ENCODE data around the gene RIPK4.
"Not testable (repeated sequence)": the region's sequence is repeated elsewhere in the genome, so short reads cannot be mapped to it uniquely, and the experiment has no call there.

RIPK4 gene

GRCh38 chr21:41712730-41713129, 54.1 kb downstream of the RIPK4 start:
- no peak for DNase-seq

- DNase-seq, result no peak
Observed at GRCh38 chr21:41712201-41712600, 54.7 kb downstream of the RIPK4 start.

GRCh38 chr21:41711416-41712007, 55.3 kb downstream of the RIPK4 start:
- DNase-seq, result no peak

GRCh38 chr21:41710823-41711160, 56.1 kb downstream of the RIPK4 start:
- DNase-seq, result no peak

GRCh38 chr21:41709965-41710822, 56.7 kb downstream of the RIPK4 start:
- no peak for DNase-seq

- DNase-seq, result no peak
Observed at GRCh38 chr21:41709166-41709565, 57.7 kb downstream of the RIPK4 start.

GRCh38 chr21:41707960-41708330, 58.9 kb downstream of the RIPK4 start:
- no peak for DNase-seq

GRCh38 chr21:41707231-41707959, 59.5 kb downstream of the RIPK4 start:
- no peak for DNase-seq

GRCh38 chr21:41706678-41707077, 60.2 kb downstream of the RIPK4 start:
- no peak for DNase-seq

GRCh38 chr21:41706263-41706639, 60.6 kb downstream of the RIPK4 start:
- DNase-seq, result no peak

- DNase-seq, result no peak
Observed at GRCh38 chr21:41705546-41706262, 61.1 kb downstream of the RIPK4 start.

GRCh38 chr21:41703857-41704501, 62.9 kb downstream of the RIPK4 start:
- no peak for DNase-seq

- DNase-seq, result peak; percentile 13
Observed at GRCh38 chr21:41701749-41702148, 65.1 kb downstream of the RIPK4 start.

- DNase-seq, result no peak
Observed at GRCh38 chr21:41699311-41699710, 67.5 kb downstream of the RIPK4 start.

- no peak for DNase-seq
Observed at GRCh38 chr21:41698071-41698470, 68.8 kb downstream of the RIPK4 start.

- DNase-seq, result no peak
Observed at GRCh38 chr21:41695513-41695912, 71.3 kb downstream of the RIPK4 start.

- DNase-seq, result not testable (repeated sequence)
Observed at GRCh38 chr21:41694042-41694441, 72.8 kb downstream of the RIPK4 start.

- DNase-seq, result no peak
Observed at GRCh38 chr21:41692185-41692565, 74.7 kb downstream of the RIPK4 start.

GRCh38 chr21:41691205-41692184, 75.4 kb downstream of the RIPK4 start:
- no peak for DNase-seq
